Progenitor cell of endocrine pancreas (in vitro differentiated cells): ENCODE measurements around the gene ECT2. TPM values are rescaled to one million over a fixed set of nuclear protein-coding genes. Genes with fewer than 3 reads are reported as not detected.
"Not testable (repeated sequence)": the region's sequence is repeated elsewhere in the genome, so short reads cannot be mapped to it uniquely, and the experiment has no call there.

Experiments used
- DNase-seq: peaks from one replicate; pipeline ENCODE4 v3.0.0; 2021; ENCODE audit warnings: low spot score; ENCODE audit not compliant: unreplicated experiment
- H3K27ac Mint-ChIP-seq: 2 replicates; pipeline ENCODE4 v1.8.0; 2021; ENCODE audit warnings: mild to moderate bottlenecking, moderate library complexity, mixed read lengths
- H3K27me3 Mint-ChIP-seq: 2 replicates; pipeline ENCODE4 v1.8.0; 2021; ENCODE audit warnings: mixed read lengths
- H3K36me3 Mint-ChIP-seq: 2 replicates; pipeline ENCODE4 v1.8.0; 2022; ENCODE audit warnings: mixed read lengths; ENCODE audit not compliant: insufficient read depth
- H3K4me1 Mint-ChIP-seq: 2 replicates; pipeline ENCODE4 v1.8.0; 2021; ENCODE audit warnings: low read depth, mixed read lengths
- H3K4me3 Mint-ChIP-seq: 2 replicates; pipeline ENCODE4 v1.8.0; 2021; ENCODE audit warnings: low read depth, mild to moderate bottlenecking, moderate library complexity, mixed read lengths
- H3K9me3 Mint-ChIP-seq: 2 replicates; pipeline ENCODE4 v1.8.0; 2021; ENCODE audit warnings: low read depth, mixed read lengths
- total RNA-seq: library from RNA; stranded (reverse); gene quantifications from 2 replicates; pipeline ENCODE4 v1.2.1, GENCODE V29; 2021
- TF ChIP-seq, protein P1 (sequence below): fragments of 200-600 bp; sonication (generic); IDR thresholded peaks from one replicate; pipeline ENCODE4 v1.5.0; 2021; ENCODE audit warnings: antibody characterized with exemption, mild to moderate bottlenecking; ENCODE audit not compliant: unreplicated experiment

ECT2 gene
- total RNA-seq, 1 donor from 2014 or later = 45.4 TPM

DNA sequence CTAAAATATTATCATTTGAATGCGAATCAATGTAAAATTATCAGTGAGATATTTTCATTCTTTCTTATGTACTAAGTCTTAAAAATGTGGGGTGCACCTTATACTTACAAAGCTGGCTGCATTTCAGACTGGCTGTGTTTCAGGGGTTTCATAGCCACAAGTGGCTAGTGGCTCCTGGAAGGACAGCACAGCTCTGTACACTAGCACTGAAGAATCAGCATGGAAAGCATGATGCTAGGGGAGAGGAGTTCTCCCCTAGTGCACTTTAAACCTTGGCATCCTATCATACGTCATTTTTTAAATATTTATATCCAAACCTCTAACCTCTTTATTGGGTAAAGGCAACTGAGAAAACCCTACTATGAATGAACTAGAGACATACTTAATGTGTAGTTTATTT is 66.4 kb downstream of the ECT2 start:
- TF ChIP-seq, protein P1, sequence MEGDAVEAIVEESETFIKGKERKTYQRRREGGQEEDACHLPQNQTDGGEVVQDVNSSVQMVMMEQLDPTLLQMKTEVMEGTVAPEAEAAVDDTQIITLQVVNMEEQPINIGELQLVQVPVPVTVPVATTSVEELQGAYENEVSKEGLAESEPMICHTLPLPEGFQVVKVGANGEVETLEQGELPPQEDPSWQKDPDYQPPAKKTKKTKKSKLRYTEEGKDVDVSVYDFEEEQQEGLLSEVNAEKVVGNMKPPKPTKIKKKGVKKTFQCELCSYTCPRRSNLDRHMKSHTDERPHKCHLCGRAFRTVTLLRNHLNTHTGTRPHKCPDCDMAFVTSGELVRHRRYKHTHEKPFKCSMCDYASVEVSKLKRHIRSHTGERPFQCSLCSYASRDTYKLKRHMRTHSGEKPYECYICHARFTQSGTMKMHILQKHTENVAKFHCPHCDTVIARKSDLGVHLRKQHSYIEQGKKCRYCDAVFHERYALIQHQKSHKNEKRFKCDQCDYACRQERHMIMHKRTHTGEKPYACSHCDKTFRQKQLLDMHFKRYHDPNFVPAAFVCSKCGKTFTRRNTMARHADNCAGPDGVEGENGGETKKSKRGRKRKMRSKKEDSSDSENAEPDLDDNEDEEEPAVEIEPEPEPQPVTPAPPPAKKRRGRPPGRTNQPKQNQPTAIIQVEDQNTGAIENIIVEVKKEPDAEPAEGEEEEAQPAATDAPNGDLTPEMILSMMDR = no peak
- Mint-ChIP-seq H3K36me3 (peaks cover 9% of the 10 kb centered on the region), H3K27me3 (no peaks in the 10 kb centered on the region), H3K4me3 (no peak overlapping the region), H3K4me1 (no peaks in the 10 kb centered on the region), H3K9me3 (no peaks in the 10 kb centered on the region), H3K27ac (no peak overlapping the region)
- no peak for DNase-seq

DNA sequence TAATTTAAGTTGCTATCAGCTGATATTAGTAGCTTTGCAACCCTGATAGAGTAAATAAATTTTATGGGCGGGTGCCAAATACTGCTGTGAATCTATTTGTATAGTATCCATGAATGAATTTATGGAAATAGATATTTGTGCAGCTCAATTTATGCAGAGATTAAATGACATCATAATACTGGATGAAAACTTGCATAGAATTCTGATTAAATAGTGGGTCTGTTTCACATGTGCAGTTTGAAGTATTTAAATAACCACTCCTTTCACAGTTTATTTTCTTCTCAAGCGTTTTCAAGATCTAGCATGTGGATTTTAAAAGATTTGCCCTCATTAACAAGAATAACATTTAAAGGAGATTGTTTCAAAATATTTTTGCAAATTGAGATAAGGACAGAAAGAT is 70.0 kb downstream of the ECT2 start:
- H3K9me3 Mint-ChIP-seq = peaks cover 4% of the 10 kb centered on the region

DNA sequence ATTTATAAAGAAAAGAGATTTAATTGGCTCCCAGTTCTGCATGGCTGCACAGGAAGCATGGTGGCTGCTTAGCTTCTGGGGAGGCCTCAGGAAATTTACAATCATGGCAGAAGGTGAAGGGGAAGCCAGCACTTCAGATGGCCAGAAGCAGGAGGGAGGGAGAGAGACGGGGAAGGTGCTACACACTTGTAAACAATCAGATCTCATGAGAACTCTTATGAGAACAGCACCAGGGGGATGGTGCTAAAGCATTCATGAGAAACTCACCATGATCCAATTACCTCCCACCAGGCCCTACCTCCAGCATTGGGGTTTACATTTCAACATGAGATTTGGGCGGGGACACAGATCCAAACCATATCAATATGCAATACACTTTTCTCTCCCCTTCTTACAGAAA is 73.7 kb downstream of the ECT2 start:
- H3K4me3 Mint-ChIP-seq = no peak overlapping the region
- TF ChIP-seq, protein P1 = no peak
- no peaks in the 10 kb centered on the region for H3K4me1 Mint-ChIP-seq
- H3K36me3 Mint-ChIP-seq = peaks cover 16% of the 10 kb centered on the region
- peaks cover 17% of the 10 kb centered on the region for H3K9me3 Mint-ChIP-seq
- no peak for DNase-seq
- no peaks in the 10 kb centered on the region for H3K27me3 Mint-ChIP-seq
- H3K27ac Mint-ChIP-seq = peak overlapping the region; percentile 22

More for the DNA sequence above, 70.0 kb downstream of the ECT2 start:
- TF ChIP-seq, protein P1 = no peak
- peaks cover 11% of the 10 kb centered on the region for H3K36me3 Mint-ChIP-seq
- no peaks in the 10 kb centered on the region for H3K4me1 Mint-ChIP-seq
- no peak overlapping the region for H3K4me3 Mint-ChIP-seq
- no peak overlapping the region for H3K27ac Mint-ChIP-seq
- DNase-seq = no peak
- H3K27me3 Mint-ChIP-seq = no peaks in the 10 kb centered on the region

DNA sequence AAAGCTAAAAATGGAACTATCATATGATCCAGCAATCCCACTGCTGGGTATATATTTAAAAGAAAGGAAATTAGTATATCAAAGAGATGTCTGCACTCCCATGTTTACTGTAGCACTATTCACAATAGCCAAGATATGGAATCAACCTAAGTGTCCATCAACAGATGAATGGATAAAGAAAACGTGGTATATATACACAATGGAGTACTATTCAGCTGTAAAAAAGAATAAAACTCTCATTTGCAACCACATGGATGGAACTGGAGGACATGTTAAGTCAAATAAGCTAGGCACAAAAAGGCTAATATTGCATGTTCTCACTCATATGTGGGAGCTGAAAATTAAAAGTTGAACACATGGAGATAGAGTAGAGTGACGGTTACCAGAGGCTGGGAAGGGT is 76.7 kb downstream of the ECT2 start:
- peaks cover 10% of the 10 kb centered on the region for H3K36me3 Mint-ChIP-seq
- not testable (repeated sequence) for H3K27ac Mint-ChIP-seq, H3K4me3 Mint-ChIP-seq, DNase-seq, H3K27me3 Mint-ChIP-seq, H3K4me1 Mint-ChIP-seq
- peaks cover 17% of the 10 kb centered on the region for H3K9me3 Mint-ChIP-seq

DNA sequence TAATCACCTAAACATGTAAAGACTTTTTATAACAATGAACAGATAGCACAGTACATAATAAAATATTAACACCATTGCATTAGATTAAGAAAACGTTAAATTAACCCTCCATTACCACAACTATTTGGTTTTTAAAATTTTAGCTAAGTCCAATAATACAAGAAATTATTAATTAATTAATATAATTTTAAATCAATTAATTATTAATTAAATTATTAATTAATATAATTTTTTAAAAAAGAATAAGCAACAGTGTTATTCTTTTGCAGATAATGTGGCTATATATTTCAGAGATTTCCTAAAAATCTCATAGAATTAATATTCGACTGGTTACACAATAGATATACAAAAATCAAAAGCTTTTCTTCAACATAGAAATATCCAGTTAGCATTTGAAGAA is 82.5 kb downstream of the ECT2 start:
- no peak for DNase-seq
- Mint-ChIP-seq H3K36me3 (no peaks in the 10 kb centered on the region), H3K27me3 (no peaks in the 10 kb centered on the region), H3K27ac (no peak overlapping the region), H3K4me1 (no peaks in the 10 kb centered on the region), H3K4me3 (no peak overlapping the region), H3K9me3 (no peaks in the 10 kb centered on the region)
- TF ChIP-seq, protein P1 = no peak

DNA sequence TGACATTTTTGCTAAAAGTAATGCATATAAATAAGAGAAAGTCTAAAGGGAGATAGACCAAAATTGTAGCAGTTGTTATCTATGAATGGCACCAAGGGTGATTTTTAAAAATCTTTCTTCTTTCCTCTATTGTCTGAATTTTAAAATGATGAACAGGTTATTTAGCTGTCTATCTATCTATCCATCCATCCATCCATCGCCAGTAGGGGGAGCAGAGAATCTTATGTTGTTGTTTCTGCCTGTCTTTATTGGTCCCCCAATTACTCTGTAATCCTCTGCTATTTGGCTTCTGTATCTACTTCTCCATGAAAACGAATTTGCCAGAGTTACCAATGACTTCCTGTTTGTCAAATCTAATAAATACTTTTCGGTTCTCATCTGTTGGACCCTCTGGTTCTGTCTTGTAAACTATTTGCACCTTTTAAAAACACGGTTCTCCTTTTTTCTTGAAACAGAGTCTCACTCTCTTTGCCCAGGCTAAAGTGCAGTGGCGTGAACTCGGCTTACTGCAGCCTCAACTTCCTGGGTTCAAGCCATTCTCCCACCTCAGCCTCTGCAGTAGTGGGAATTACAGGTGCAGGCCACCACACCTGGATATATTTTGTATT is 86.0 kb downstream of the ECT2 start:
- TF ChIP-seq, protein P1 = peak; percentile 66
- Mint-ChIP-seq H3K4me3 (no peak overlapping the region), H3K9me3 (peaks cover 3% of the 10 kb centered on the region), H3K4me1 (peaks cover 2% of the 10 kb centered on the region), H3K36me3 (no peaks in the 10 kb centered on the region), H3K27ac (no peak overlapping the region), H3K27me3 (no peaks in the 10 kb centered on the region)
- no peak for DNase-seq
